GM21737 (cell line): ENCODE measurements around the gene MEGF9.
"Not testable (repeated sequence)": the region's sequence is repeated elsewhere in the genome, so short reads cannot be mapped to it uniquely, and the experiment has no call there.

ENCODE experiments used
- ATAC-seq: cut with Tn5 transposase; IDR thresholded peaks from one replicate; pipeline ENCODE4 v1.9.1; 2021; ENCODE audit warnings: mild to moderate bottlenecking, moderate library complexity; ENCODE audit not compliant: unreplicated experiment

MEGF9 gene

GRCh38 chr9:120662513-120662912 is 51.8 kb downstream of the MEGF9 start:
- no peak for ATAC-seq

DNA sequence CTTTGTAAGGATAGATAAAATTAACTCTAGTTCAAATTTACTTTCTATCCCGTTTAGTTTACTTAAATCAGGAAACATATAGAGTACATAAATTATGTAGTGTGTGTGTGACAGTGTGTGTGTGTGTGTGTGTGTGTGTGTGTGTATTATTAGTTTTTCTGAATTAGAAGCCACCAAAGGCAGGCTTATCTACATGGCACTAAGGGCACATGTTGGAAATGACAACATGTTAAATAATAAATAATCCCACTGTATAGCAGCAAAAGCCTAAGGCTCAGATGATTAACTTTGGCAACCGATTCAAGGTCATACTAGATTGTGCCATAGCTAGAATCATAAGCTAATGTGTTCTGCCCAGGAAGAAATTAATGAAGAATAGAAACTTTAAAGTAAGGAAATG is 54.6 kb downstream of the MEGF9 start:
- no peak for ATAC-seq

DNA sequence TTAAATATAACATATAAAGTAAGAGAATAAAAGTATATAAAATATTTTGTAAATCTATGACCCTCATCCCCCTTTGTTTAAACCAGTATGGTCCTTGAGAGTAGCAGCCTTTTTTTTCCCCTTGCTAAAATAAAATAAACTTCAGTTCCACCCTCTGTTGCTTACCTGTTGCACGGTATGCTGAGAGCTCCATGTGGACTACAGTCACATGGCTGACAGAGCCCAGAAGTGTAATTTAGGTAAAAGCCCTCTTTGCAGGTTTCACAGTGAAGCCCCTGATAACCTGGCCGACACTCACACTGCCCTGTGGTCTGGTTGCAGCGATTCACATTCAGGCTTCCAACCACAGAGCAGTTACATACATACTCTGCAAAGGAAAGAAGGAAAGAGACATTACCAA is 55.1 kb downstream of the MEGF9 start:
- ATAC-seq, result no peak

GRCh38 chr9:120655005-120655622 is 59.2 kb downstream of the MEGF9 start:
- ATAC-seq, result no peak

- ATAC-seq, result no peak
Observed at GRCh38 chr9:120654272-120654671, 60.0 kb downstream of the MEGF9 start.

DNA sequence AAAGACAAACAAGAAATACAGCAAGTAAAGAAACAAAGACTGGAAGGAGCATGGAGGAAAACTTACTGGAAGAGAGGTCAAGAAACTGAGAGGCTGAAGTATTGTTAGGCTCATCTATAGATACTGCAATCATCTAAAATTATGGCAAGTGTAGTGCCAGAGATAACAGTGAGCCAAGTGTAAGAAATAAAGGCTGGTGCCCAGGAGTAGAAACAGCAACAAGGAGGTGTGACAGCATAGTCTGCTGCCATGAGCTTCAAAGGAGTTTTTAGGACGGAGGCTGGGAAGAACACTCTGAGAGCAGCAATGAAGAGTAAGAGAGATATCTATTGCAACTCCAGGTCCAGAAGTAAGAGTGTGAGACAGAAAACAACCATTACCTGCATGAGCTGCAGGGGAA is 60.5 kb downstream of the MEGF9 start:
- ATAC-seq, result no peak

- ATAC-seq, result no peak
Observed at GRCh38 chr9:120652934-120653333, 61.3 kb downstream of the MEGF9 start.

DNA sequence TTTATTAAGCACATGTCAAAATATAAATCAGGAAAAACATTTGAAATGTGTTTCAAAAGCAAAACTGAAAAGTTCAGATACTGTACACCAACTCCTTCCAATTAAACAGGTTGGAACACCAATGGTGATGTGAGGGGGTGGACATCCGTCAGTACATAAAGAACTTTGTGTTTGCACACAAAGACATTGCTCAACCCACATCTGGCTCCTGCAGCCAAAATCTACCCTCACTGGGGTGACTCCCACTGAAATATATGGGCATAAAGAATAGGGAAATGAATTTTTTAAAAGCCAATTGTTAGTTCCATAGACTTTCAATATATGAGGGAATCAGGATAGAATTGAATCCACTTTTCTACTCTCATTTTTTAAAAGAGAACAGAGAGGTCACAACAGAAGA is 63.9 kb downstream of the MEGF9 start:
- ATAC-seq, result no peak

GRCh38 chr9:120648581-120649197 is 65.6 kb downstream of the MEGF9 start:
- no peak for ATAC-seq

GRCh38 chr9:120646948-120647347 is 67.3 kb downstream of the MEGF9 start:
- no peak for ATAC-seq

- ATAC-seq, result no peak
Observed at GRCh38 chr9:120645760-120646159, 68.5 kb downstream of the MEGF9 start.

DNA sequence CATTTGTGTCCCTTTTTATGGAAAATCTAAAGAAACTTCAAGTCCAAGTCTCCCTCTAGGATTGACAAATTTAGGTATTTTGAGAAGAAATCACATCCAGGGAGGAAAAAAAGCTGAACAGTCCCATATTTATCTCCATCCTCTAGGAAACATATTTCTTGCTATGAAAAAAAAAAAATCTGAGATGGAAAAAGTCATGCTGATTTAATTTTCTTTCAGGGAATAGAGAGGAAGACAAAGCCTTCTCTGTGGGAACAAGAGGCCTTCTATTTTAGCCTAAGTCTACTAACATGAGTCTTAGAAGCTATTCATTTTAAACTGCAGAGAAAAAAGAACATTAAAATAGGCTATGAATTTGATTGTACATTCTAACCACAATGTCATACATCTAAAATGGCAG is 71.2 kb downstream of the MEGF9 start:
- no peak for ATAC-seq

- ATAC-seq, result no peak
Observed at GRCh38 chr9:120642129-120642770, 72.0 kb downstream of the MEGF9 start.

DNA sequence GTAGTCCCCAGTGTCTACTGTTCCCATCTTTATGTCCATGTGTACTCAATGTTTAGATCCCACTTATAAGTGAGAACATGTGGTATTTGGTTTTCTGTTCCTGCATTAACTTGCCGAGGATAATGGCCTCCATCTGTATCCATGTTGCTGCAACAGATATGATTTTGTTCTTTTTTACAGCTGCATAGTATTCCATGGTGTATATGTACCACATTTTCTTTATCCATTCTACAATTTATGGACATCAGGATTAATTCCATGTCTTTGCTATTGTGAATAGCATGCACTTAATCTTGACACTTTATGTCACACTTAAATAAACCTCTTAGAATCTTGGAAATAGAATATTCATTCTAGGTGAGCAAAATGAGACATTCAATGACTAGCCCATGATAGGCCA is 73.4 kb downstream of the MEGF9 start:
- ATAC-seq, result not testable (repeated sequence)

- no peak for ATAC-seq
Observed at GRCh38 chr9:120640380-120640779, 73.9 kb downstream of the MEGF9 start.

- no peak for ATAC-seq
Observed at GRCh38 chr9:120637919-120638318, 76.4 kb downstream of the MEGF9 start.

- ATAC-seq, result no peak
Observed at GRCh38 chr9:120636194-120636957, 77.9 kb downstream of the MEGF9 start.

DNA sequence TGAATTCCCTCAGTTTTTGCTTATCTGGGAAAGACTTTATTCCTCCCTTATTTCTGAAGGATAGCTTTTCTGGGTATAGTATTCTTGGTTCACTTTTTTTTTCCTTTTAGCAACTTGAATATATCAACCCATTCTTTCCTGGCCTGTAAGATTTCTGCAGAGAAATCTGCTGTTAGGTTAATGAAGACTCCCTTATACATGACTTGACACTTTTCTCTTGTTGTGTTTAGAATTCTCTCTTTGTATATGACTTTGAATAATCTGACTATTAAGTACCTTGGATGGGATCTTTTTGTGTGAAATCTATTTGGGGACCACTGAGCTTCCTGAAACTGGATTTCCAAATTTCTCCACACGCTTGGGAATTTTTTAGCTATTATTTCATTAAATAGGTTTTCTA is 79.3 kb downstream of the MEGF9 start:
- no peak for ATAC-seq

GRCh38 chr9:120630333-120630732 is 83.9 kb downstream of the MEGF9 start:
- no peak for ATAC-seq

DNA sequence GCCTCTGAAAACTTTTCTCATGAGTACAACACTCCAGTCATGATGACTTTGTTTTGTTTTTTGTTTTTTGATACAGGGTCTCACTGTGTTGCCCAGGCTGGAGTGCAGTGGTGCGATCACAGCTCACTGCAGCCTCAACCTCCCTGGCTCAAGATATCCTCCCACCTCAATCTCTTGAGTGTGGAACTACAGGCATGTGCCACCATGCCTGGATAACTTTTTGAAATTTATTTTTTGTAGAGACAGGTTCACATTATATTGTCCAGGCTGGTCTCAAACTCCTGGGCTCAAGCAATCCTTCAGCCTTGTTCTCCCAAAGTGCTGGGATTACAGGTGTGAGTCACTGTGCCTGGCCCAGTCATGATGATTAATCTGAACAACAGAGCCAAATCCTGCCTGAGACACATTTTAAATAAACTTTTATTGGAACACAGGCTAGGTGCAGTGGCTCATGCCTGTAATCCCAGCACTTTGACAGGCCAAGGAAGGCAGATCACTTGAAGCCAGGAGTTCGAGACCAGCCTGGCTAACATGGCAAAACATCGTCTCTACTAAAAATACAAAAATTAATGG is 85.3 kb downstream of the MEGF9 start:
- ATAC-seq, result not testable (repeated sequence)

- no peak for ATAC-seq
Observed at GRCh38 chr9:120628207-120628924, 85.9 kb downstream of the MEGF9 start.
